K562 (cell line): ENCODE measurements around the gene GLYAT. TPM values are rescaled to one million over a fixed set of nuclear protein-coding genes. Genes with fewer than 3 reads are reported as not detected.

ENCODE experiments used
- ATF1 ChIP-seq, 2 experiments: fragments of 450-650 bp in 1 of 2; IDR thresholded peaks; 2 replicates each; pipeline ENCODE4 v1.6.1; 2016; ENCODE audit warnings: missing compliant biosample characterization in 1 of 2, missing genetic modification characterization in 1 of 2
- DPF2 ChIP-seq: fragments of 450-650 bp; IDR thresholded peaks from 2 replicates; pipeline ENCODE4 v1.6.1; 2016
- FIP1L1 ChIP-seq: fragments of 200-400 bp; formaldehyde crosslinking; IDR thresholded peaks from 2 replicates; pipeline ENCODE4 v1.6.1; 2018; ENCODE audit warnings: mild to moderate bottlenecking, low read depth, low read length; ENCODE audit not compliant: poor library complexity, severe bottlenecking
- HDAC1 ChIP-seq, 2 experiments: fragments of 450-650 bp; IDR thresholded peaks; 2 replicates each; pipeline ENCODE4 v1.6.1; 2016 to 2017; ENCODE audit warnings: inconsistent platforms in 1 of 2, mild to moderate bottlenecking in 1 of 2, moderate library complexity in 1 of 2
- KDM1A ChIP-seq, 2 experiments: fragments of 450-650 bp; IDR thresholded peaks; 2 replicates each; pipeline ENCODE4 v1.6.1; 2016; ENCODE audit warnings: mild to moderate bottlenecking in 2 of 2
- MCM5 ChIP-seq: fragments of 450-650 bp; IDR thresholded peaks from 2 replicates; pipeline ENCODE4 v1.6.1; 2016; ENCODE audit warnings: low read depth
- MEIS2 ChIP-seq: fragments of 450-650 bp; IDR thresholded peaks from 2 replicates; pipeline ENCODE4 v1.6.1; 2014; ENCODE audit warnings: mild to moderate bottlenecking; ENCODE audit not compliant: partially characterized antibody
- NCOA1 ChIP-seq: fragments of 450-650 bp; IDR thresholded peaks from 2 replicates; pipeline ENCODE4 v1.6.1; 2016; ENCODE audit warnings: low read depth
- RBBP5 ChIP-seq: fragments of 200-600 bp; sonication (generic); IDR thresholded peaks from 2 replicates; pipeline ENCODE4 v1.6.1; 2012; ENCODE audit warnings: borderline replicate concordance, mild to moderate bottlenecking, low read length, control low read depth, inconsistent platforms; ENCODE audit not compliant: insufficient read depth, poor library complexity, severe bottlenecking
- RBM17 ChIP-seq: fragments of 200-400 bp; formaldehyde crosslinking; IDR thresholded peaks from 2 replicates; pipeline ENCODE4 v1.6.1; 2017; ENCODE audit warnings: low read depth, mild to moderate bottlenecking, low read length, borderline replicate concordance
- SAP30 ChIP-seq: fragments of 200-600 bp; sonication (generic); IDR thresholded peaks from 2 replicates; pipeline ENCODE4 v1.6.1; 2012; ENCODE audit warnings: borderline replicate concordance, low read depth, mild to moderate bottlenecking, moderate library complexity, low read length, control low read depth, inconsistent platforms; ENCODE audit not compliant: insufficient read depth, poor library complexity, severe bottlenecking
- SMARCC2 ChIP-seq: fragments of 450-650 bp; IDR thresholded peaks from 2 replicates; pipeline ENCODE4 v1.6.1; 2017; ENCODE audit warnings: antibody characterized with exemption, moderate library complexity, mild to moderate bottlenecking, low read depth
- TAF9B ChIP-seq: fragments of 450-650 bp; IDR thresholded peaks from 2 replicates; pipeline ENCODE4 v1.6.1; 2018; ENCODE audit warnings: mild to moderate bottlenecking; ENCODE audit not compliant: partially characterized antibody
- ZBED1 ChIP-seq: IDR thresholded peaks from 2 replicates; pipeline ENCODE4 v1.6.1; 2014
- ZNF384 ChIP-seq: IDR thresholded peaks from 2 replicates; pipeline ENCODE4 v1.6.1; 2012; ENCODE audit warnings: low read depth, low read length, improper control_type of control experiment
- polyA plus RNA-seq, 8 experiments: library from polyadenylated mRNA; depleted of rRNA in 4 of 8; stranded (reverse) in 5 of 8; unstranded in 3 of 8; fragments of >200 nt; fragmentation: Nextera tagmentation in 2 of 8; fragmentation: Illumina TruSeq in 1 of 8; extraction: Ambion mirVana in 2 of 8; extraction: Trizol in 1 of 8; gene quantifications; 2 replicates each; pipeline versions ENCODE4 v1.2.1 to v1.2.3, GENCODE V29; 2011 to 2014; ENCODE audit warnings: inconsistent platforms in 1 of 8, missing spikeins in 1 of 8
- total RNA-seq, 7 experiments: library from RNA; depleted of rRNA in 6 of 7; stranded (reverse); fragments of >200 nt in 6 of 7; fragmentation: Illumina TruSeq in 2 of 7; extraction: Trizol in 2 of 7; gene quantifications; 2 replicates each; pipeline versions ENCODE4 v1.2.1 to v1.2.3, GENCODE V29; 2011 to 2021; ENCODE audit warnings: low replicate concordance in 1 of 7
- TF ChIP-seq, protein P1 (sequence below): sonication (generic); formaldehyde crosslinking; IDR thresholded peaks from 2 replicates; pipeline ENCODE4 v1.8.1; 2022; ENCODE audit warnings: missing genetic modification reagents
- TF ChIP-seq, protein P2 (sequence below): sonication (generic); formaldehyde crosslinking; IDR thresholded peaks from 2 replicates; pipeline ENCODE4 v1.8.1; 2023; ENCODE audit warnings: missing genetic modification reagents, mild to moderate bottlenecking, borderline replicate concordance
- TF ChIP-seq, protein P3 (sequence below): sonication (generic); formaldehyde crosslinking; IDR thresholded peaks from 2 replicates; pipeline ENCODE4 v1.9.0; 2022; ENCODE audit warnings: mild to moderate bottlenecking, missing genetic modification reagents

The GLYAT gene
- total and polyA plus RNA-seq, 9 of the 15 experiments (the other 6 are each of a cell fraction or from before 2014, with no cell fraction given) = not detected

DNA sequence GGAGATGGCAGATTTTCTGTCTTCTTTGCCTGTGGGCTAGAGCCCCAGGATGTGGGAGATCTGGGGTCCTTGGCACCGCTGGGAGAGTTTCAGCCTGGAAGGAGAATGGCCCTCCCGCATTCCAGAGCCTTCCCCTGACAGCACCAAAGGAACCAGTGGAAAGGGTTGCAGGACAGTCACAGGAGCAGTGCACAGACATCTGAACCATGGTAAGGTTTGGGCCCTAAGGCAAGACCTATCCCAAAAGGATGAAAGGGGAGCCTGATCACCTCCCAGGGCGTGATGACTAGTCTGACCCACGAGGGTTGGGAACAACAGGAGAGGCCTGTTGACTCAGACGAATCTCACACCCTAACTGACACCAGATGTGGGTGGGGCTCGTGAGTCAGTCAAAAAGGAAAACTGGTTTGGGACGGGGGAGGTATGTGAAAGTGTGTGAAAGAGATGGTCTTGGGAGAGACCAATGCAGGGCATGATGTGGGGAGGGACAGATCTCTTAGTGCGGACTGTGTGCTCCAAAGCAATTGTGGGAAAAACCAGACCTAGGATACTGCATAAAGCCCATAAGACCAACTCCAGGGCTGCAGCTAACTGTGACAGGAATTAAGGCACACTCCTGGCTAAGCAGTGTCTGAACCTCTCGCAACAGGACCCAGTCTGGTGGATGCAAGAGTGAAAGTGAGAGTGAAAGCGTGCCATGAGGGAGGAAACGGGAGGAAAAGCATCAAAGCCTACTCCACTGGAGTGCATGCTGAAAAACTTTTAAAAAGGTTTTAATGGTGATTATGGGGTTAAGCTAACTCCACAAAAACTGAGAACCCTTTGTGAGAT, 39.1 kb upstream of the GLYAT start (continued):
- TF ChIP-seq SMARCC2 (peak; percentile 18; the same call in 1 of the 2 replicates), TAF9B (peak; percentile 69), ZNF384 (no peak), HDAC1 (IDR thresholded peaks at IDR 0.05) (peak in 1 of 2 experiments; percentile 87; a peak in 2 of 4 replicates), KDM1A (IDR thresholded peaks at IDR 0.05) (peak; percentile 52 to 67; a peak in 2 of 4 replicates), SAP30 (no peak), MCM5 (no peak), RBBP5 (peak; percentile 5), NCOA1 (peak; percentile 65; the same call in 1 of the 2 replicates), RBM17 (no peak), ATF1 (CRISPR knock-in tag; IDR thresholded peaks at IDR 0.05) (no peak), ATF1 (tag; IDR thresholded peaks at IDR 0.05) (peak; percentile 60), MEIS2 (peak; percentile 76), DPF2 (peak; percentile 66; the same call in 1 of the 2 replicates), ZBED1 (no peak), FIP1L1 (no peak)
- TF ChIP-seq, protein P1, sequence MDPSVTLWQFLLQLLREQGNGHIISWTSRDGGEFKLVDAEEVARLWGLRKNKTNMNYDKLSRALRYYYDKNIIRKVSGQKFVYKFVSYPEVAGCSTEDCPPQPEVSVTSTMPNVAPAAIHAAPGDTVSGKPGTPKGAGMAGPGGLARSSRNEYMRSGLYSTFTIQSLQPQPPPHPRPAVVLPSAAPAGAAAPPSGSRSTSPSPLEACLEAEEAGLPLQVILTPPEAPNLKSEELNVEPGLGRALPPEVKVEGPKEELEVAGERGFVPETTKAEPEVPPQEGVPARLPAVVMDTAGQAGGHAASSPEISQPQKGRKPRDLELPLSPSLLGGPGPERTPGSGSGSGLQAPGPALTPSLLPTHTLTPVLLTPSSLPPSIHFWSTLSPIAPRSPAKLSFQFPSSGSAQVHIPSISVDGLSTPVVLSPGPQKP (CRISPR knock-in tag) = no peak
- TF ChIP-seq, protein P2, sequence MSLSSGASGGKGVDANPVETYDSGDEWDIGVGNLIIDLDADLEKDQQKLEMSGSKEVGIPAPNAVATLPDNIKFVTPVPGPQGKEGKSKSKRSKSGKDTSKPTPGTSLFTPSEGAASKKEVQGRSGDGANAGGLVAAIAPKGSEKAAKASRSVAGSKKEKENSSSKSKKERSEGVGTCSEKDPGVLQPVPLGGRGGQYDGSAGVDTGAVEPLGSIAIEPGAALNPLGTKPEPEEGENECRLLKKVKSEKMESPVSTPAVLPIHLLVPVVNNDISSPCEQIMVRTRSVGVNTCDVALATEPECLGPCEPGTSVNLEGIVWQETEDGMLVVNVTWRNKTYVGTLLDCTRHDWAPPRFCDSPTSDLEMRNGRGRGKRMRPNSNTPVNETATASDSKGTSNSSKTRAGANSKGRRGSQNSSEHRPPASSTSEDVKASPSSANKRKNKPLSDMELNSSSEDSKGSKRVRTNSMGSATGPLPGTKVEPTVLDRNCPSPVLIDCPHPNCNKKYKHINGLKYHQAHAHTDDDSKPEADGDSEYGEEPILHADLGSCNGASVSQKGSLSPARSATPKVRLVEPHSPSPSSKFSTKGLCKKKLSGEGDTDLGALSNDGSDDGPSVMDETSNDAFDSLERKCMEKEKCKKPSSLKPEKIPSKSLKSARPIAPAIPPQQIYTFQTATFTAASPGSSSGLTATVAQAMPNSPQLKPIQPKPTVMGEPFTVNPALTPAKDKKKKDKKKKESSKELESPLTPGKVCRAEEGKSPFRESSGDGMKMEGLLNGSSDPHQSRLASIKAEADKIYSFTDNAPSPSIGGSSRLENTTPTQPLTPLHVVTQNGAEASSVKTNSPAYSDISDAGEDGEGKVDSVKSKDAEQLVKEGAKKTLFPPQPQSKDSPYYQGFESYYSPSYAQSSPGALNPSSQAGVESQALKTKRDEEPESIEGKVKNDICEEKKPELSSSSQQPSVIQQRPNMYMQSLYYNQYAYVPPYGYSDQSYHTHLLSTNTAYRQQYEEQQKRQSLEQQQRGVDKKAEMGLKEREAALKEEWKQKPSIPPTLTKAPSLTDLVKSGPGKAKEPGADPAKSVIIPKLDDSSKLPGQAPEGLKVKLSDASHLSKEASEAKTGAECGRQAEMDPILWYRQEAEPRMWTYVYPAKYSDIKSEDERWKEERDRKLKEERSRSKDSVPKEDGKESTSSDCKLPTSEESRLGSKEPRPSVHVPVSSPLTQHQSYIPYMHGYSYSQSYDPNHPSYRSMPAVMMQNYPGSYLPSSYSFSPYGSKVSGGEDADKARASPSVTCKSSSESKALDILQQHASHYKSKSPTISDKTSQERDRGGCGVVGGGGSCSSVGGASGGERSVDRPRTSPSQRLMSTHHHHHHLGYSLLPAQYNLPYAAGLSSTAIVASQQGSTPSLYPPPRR (CRISPR knock-in tag) = 0 out of 2 replicates have a peak, but pooled peaks have one; percentile 45
- TF ChIP-seq, protein P3, sequence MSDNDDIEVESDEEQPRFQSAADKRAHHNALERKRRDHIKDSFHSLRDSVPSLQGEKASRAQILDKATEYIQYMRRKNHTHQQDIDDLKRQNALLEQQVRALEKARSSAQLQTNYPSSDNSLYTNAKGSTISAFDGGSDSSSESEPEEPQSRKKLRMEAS (CRISPR knock-in tag) = peak; percentile 52; the same call in 1 of the 2 replicates
